GM21825 (cell line): Measurements from ENCODE around the gene CHIT1.
"Not testable (repeated sequence)": the region's sequence is repeated elsewhere in the genome, so short reads cannot be mapped to it uniquely, and the experiment has no call there.

Experiments
- ATAC-seq: cut with Tn5 transposase; IDR thresholded peaks from one replicate; pipeline ENCODE4 v1.9.1; 2021; ENCODE audit warnings: mild to moderate bottlenecking, moderate library complexity; ENCODE audit not compliant: unreplicated experiment

The CHIT1 gene

GRCh38 chr1:203266140-203266539, 36.7 kb upstream of the CHIT1 start:
- ATAC-seq: not testable (repeated sequence)

DNA sequence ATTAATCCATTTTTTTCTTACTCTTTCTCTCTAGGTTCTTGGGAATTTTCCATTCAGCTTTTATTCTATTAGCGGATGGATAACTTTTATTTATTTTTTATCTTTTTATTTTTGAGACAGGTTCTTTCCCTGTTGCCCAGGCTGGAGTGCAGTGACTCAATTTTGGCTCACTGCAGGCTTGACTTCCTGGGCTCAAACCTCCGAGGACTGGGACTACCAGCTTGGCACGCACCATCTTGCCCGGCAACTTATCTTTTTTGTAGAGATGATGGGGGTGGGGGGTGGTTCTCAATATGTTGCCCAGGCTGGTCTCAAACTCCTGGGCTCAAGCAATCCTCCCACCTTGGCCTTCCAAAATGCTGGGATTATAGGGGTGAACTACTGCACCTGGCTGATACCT, 36.1 kb upstream of the CHIT1 start:
- no peak for ATAC-seq

DNA sequence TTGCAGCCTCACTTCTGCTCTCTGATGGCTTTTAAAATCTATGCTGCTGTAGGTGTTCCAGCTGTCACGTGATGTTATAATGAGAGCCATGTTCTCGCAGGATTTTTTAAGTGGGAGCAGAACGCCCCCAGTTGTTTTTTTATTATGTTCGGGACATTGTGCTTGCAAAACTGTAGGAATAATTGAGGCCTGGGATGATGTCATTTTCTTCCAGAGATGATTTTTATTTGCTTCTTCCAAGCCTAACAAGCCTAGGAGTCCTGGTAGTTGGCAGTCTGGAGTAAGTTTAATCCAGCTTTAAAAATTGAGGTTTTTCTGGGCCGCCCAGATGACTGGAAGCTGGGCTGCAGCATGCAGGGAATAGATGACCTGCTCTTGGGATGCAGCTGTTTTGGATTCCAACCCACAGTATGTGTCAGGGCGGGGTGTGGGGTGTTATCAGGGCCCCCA, 34.6 kb upstream of the CHIT1 start:
- no peak for ATAC-seq

DNA sequence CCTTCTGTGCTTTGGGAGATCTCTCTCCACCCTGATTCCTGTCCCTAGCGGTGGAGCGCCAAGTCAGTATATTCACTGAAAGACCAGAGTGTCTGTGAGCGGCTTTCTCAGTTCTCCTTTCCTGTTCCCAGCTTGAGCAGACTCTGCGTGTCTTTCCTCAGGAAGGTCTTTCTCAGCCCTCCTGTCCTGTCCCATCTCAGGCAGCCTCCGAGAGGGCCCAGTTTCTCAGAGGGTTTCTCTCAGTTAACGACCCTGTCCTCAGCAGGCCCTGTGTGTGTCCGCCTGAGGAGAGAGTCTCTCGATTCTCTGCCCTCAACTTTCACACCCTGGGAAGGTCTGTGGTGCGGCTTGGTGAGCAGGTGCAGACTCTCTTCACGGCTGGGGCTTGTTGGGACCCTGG, 34.0 kb upstream of the CHIT1 start:
- no peak for ATAC-seq

- ATAC-seq: not testable (repeated sequence)
These were observed 27.2 kb upstream of the CHIT1 start for GRCh38 chr1:203256636-203257035.

DNA sequence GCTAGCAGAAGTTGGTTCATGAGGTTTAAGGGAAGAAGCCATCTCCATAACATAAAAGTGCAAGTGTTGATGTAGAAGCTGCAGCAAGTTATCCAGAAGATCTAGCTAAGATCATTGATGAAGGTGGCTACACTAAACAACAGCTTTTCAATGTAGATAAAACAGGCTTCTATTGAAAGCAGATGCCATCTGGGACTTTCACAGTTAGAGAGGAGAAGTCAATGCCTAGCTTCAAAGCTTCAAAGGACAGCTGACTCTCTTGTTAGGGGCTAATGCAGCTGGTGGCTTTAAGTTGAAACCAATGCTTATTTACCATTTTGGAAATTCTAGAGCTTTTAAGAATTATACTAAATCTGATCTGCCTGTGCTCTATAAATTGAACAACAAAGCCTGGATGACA, 25.3 kb upstream of the CHIT1 start:
- ATAC-seq: not testable (repeated sequence)

- ATAC-seq: no peak
These were observed 23.2 kb upstream of the CHIT1 start for GRCh38 chr1:203252678-203253077.

- ATAC-seq: no peak
These were observed 22.0 kb upstream of the CHIT1 start for GRCh38 chr1:203251466-203251865.

DNA sequence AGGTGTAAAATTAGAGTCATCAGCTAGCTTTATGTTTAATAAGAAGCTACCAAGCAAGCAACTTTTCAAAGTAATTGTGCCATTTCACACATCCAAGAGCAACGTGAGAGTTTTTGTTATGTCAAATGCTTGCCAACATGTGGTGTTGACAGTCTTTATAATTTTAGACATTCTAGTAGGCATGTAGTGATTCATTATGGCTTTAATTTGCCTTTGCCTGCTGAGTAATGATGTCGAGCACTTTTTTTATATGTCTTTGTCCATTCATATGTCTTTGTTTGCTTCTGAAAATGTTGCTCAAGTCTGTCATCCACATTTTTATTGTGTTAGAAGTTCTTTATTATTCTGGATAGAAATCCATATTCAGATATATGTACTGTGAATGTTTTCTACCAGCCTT, 21.4 kb upstream of the CHIT1 start:
- ATAC-seq: no peak

DNA sequence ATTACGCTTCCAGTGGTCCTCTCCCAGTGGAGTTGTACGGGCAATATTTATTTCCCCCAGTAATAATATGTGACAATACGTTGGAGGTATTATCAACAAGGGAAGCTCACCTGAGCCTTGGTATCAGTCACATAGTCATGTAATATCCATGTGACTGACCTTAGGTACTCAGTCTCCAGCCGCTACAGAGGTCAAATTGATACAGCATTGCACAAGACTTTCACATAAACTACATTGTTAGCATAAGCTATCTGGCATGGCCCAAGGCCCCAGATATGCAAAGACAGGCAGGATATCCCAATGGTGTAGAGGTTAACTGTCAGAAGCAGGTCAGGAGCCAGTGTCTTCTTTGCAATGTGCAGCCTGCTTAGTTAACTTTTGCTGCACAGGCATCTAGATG, 15.3 kb upstream of the CHIT1 start:
- ATAC-seq: no peak

GRCh38 chr1:203241708-203242107, 12.2 kb upstream of the CHIT1 start:
- not testable (repeated sequence) for ATAC-seq

DNA sequence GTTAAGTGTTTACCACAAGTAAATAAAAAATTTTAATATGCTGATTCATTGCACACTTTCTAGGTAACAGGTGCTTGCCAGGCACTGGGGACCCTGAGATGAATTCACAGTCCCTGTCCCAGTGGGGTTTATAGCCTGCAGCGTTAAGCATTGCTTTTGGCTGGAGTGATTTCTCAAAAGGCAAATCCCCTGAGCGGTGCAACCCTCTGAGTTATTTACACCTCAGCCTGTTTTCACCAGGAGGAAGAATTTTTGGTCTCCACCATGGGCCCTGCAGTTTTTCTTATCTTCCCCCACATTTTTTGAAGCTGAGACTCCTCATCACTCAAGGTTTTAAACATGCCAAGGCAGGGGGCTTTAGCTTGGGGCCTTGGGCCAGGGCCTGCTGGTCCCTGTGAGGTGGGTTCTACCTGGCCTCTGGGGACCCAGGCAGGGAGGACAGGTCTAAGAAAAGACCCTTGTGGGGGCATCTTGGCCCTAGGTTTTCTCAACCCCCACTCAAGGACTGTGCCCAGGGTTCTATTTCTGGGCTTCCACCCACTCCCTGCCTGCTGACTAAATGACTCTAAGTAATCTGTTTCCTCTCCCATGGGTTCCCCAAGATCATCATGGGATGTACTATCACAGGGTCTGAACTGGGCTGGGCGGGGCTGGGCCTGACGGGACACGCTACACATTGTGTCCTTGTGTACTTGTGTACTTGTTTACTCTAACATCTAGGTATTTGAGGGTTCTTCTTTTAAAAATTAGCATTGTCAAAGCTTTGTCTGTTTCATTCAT, 10.2 kb upstream of the CHIT1 start:
- no peak for ATAC-seq

DNA sequence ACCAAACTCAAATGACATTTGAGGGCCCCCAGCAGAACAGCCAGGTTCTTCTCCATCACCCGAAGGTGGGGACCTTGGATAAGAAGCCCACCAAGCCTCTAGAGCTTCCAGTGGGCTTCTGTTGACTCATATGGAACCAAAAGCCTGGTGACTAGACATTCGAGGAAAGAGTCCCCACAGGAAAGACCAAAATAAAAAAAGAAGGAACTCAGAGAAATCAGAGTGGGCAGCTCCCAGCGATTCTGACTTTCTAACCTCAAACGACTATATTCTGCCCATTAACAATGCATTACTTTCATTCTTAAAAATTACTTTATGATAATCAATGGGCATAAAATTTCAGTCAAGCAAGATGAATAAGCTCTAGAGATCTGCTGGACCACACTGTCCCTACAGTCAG, 9.6 kb upstream of the CHIT1 start:
- ATAC-seq: no peak

- no peak for ATAC-seq
These were observed 9.1 kb upstream of the CHIT1 start for GRCh38 chr1:203238535-203238934.

- ATAC-seq: not testable (repeated sequence)
These were observed 5.4 kb upstream of the CHIT1 start for GRCh38 chr1:203234901-203235300.

GRCh38 chr1:203228670-203229069, 803 bp downstream of the CHIT1 start:
- no peak for ATAC-seq

- no peak for ATAC-seq
These were observed 1.9 kb downstream of the CHIT1 start for GRCh38 chr1:203227371-203228083.

DNA sequence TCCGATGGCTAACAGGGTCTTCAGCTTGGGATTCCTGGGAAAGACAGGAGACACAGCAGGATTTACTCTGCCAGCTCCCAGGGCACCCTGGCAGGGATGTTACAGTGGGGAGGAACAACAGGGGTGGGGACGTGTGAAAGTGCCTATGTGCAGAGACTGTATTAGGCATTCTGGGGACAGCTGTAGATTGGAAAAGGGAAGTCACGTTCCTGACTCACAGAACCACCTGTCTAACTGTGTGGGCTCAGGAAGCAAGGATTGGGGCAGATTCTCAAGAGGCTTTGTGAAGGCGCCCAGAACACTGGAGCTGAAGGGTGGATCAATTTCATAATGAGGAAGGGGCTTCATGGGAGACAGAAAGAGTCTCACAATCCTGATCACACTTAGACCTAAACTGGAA, 4.4 kb downstream of the CHIT1 start:
- no peak for ATAC-seq

GRCh38 chr1:203223012-203223775, 6.3 kb downstream of the CHIT1 start:
- ATAC-seq: no peak

- no peak for ATAC-seq
These were observed 9.5 kb downstream of the CHIT1 start for GRCh38 chr1:203219934-203220333.

- ATAC-seq: no peak
These were observed 10.3 kb downstream of the CHIT1 start for GRCh38 chr1:203219171-203219570.

DNA sequence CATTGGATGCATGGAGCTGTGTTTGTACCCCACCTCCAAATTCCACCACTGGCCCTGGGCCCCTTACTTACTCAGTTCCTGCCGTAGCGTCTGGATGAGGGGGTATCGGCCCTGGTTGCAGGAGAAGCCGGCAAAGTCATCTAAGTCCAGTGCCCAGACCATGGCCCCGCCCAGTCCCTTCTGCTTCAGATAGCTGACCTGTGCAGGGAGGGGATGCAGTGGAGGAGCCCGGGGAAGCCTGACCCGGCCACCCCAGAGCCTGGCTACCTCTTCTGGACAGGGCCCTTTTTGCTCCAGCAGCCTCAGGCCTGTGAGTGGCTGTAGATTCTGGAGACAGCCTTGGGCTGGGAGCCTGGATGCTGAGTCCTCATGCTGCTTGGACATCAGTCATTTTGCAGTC, 11.8 kb downstream of the CHIT1 start:
- no peak for ATAC-seq
